Subcutaneous adipose tissue (tissue), 4 donors: Measurements from ENCODE around the gene KIF9. TPM values are rescaled to one million over a fixed set of nuclear protein-coding genes. Genes with fewer than 3 reads are reported as not detected.

Experiments
- small RNA-seq: library from RNA; depleted of rRNA; stranded (forward); fragments of <200 nt; gene quantifications from one replicate; pipeline ENCODE3, GENCODE V24; 2016
- total RNA-seq, 4 donors: library from RNA; depleted of rRNA; stranded (reverse); fragments of >200 nt; gene quantifications; one replicate each; pipeline ENCODE4 v1.1.0, GENCODE V29; 2016

The KIF9 gene
- total RNA-seq, 4 donors from 2014 or later: 0.85 to 10.8 (median 6.2) TPM

Small RNA genes lying within 50 kb of the gene (small RNA-seq; reads per million reads assigned to genes)
- not detected for gene SNORD13P3

Other genes starting within 250 kb of the KIF9 start
- 10 to 100 TPM; 58.5 to 81.7 (median 65.9) TPM for gene SETD2, start 118.7 kb downstream of the KIF9 start, total RNA-seq
- 10 to 100 TPM; 10.3 to 11.9 (median 10.4) TPM for gene KLHL18, start 145 bp upstream of the KIF9 start, total RNA-seq
- gene PTPN23, start 98.2 kb upstream of the KIF9 start, total RNA-seq: 10 to 100 TPM; 14.0 to 27.3 (median 19.9) TPM
- 10 to 100 TPM; 32.6 to 87.2 (median 43.9) TPM for gene SCAP, start 193.1 kb upstream of the KIF9 start, total RNA-seq
- 10 to 100 TPM; 10.6 to 52.2 (median 20.9) TPM for gene ELP6, start 230.9 kb upstream of the KIF9 start, total RNA-seq